ENCODE measurements around the gene PDE4D. TPM values are rescaled to one million over a fixed set of nuclear protein-coding genes. Genes with fewer than 3 reads are reported as not detected.

PDE4D gene
- total RNA-seq, 1 experiment from 2014 or later: 6.5 TPM

- ChIA-PET POLR2A (ENCODE audit: low non-redundant PET) (no interaction called here), CTCF (no interaction called here)
- BruUV-seq (replicated peaks): no TSS peak
- H3K4me3 ChIP-seq (ENCODE audit: low read depth, low read length, poor library complexity, severe bottlenecking): no peak overlapping the region
- no peaks in the 10 kb centered on the region for H3K36me3 ChIP-seq (ENCODE audit: insufficient read depth, low read length, poor library complexity, severe bottlenecking)
- H3K27ac ChIP-seq (ENCODE audit: low read depth, low read length, poor library complexity, severe bottlenecking): no peak overlapping the region
- DNase-seq (ENCODE audit: low spot score): peak; percentile 58
- H3K27me3 ChIP-seq (replicated peaks; ENCODE audit: insufficient read depth, low read depth, low read length, poor library complexity): peaks cover 16% of the 10 kb centered on the region
- no peaks in the 10 kb centered on the region for H3K9me3 ChIP-seq (ENCODE audit: low read depth, low read length, poor library complexity, severe bottlenecking)
- TF ChIP-seq EZH2 (IDR thresholded peaks at IDR 0.05; ENCODE audit: borderline replicate concordance, low read depth, low read length, poor library complexity, severe bottlenecking): no peak
- no peak for TF ChIP-seq CTCF (conservative IDR thresholded peaks at IDR 0.05; ENCODE audit: low read depth, low read length)
- H3K4me1 ChIP-seq (ENCODE audit: insufficient read depth, low read length, poor library complexity, severe bottlenecking): no peaks in the 10 kb centered on the region
- intact Hi-C loops (cut with micrococcal nuclease; ENCODE audit: unreplicated experiment): loop anchor here (5.0 kb wide), 3 partner anchors 297 to 927 kb away; no protein-coding TSS in a partner anchor
Observed at GRCh38 chr5:59798862-59799667, 94.5 kb downstream of the PDE4D start.

GRCh38 chr5:59795141-59795540 is 98.4 kb downstream of the PDE4D start:
- CTCF ChIA-PET: no interaction called here
- BruUV-seq (replicated peaks): no TSS peak

GRCh38 chr5:59792983-59793585 is 100.4 kb downstream of the PDE4D start:
- Histone ChIP-seq H3K27ac (ENCODE audit: low read depth, low read length, poor library complexity, severe bottlenecking) (no peak overlapping the region), H3K4me1 (ENCODE audit: insufficient read depth, low read length, poor library complexity, severe bottlenecking) (no peaks in the 10 kb centered on the region), H3K36me3 (ENCODE audit: insufficient read depth, low read length, poor library complexity, severe bottlenecking) (no peaks in the 10 kb centered on the region), H3K4me3 (ENCODE audit: low read depth, low read length, poor library complexity, severe bottlenecking) (no peak overlapping the region), H3K27me3 (replicated peaks; ENCODE audit: insufficient read depth, low read depth, low read length, poor library complexity) (peaks cover 49% of the 10 kb centered on the region), H3K9me3 (ENCODE audit: low read depth, low read length, poor library complexity, severe bottlenecking) (no peaks in the 10 kb centered on the region)
- intact Hi-C loops (cut with micrococcal nuclease; ENCODE audit: unreplicated experiment): no loop called here
- BruUV-seq (replicated peaks): no TSS peak
- POLR2A ChIA-PET (ENCODE audit: low non-redundant PET): no interaction called here
- no peak for TF ChIP-seq CTCF (conservative IDR thresholded peaks at IDR 0.05; ENCODE audit: low read depth, low read length)
- no peak for TF ChIP-seq EZH2 (IDR thresholded peaks at IDR 0.05; ENCODE audit: borderline replicate concordance, low read depth, low read length, poor library complexity, severe bottlenecking)
- CTCF ChIA-PET: interaction anchor here (1.0 kb wide), 1 partner anchor 120 kb away, joined by 3 read pairs; no protein-coding TSS in a partner anchor
- no peak for DNase-seq (ENCODE audit: low spot score)

More at GRCh38 chr5:59795141-59795540, 98.4 kb downstream of the PDE4D start:
- H3K27me3 ChIP-seq (replicated peaks; ENCODE audit: insufficient read depth, low read depth, low read length, poor library complexity): peaks cover 29% of the 10 kb centered on the region
- no peak overlapping the region for H3K27ac ChIP-seq (ENCODE audit: low read depth, low read length, poor library complexity, severe bottlenecking)
- H3K9me3 ChIP-seq (ENCODE audit: low read depth, low read length, poor library complexity, severe bottlenecking): no peaks in the 10 kb centered on the region
- intact Hi-C loops (cut with micrococcal nuclease; ENCODE audit: unreplicated experiment): loop anchor here (5.0 kb wide), 3 partner anchors 293 to 923 kb away; no protein-coding TSS in a partner anchor
- POLR2A ChIA-PET (ENCODE audit: low non-redundant PET): no interaction called here
- no peak overlapping the region for H3K4me3 ChIP-seq (ENCODE audit: low read depth, low read length, poor library complexity, severe bottlenecking)
- no peak for DNase-seq (ENCODE audit: low spot score)
- H3K4me1 ChIP-seq (ENCODE audit: insufficient read depth, low read length, poor library complexity, severe bottlenecking): no peaks in the 10 kb centered on the region
- no peak for TF ChIP-seq CTCF (conservative IDR thresholded peaks at IDR 0.05; ENCODE audit: low read depth, low read length)
- TF ChIP-seq EZH2 (IDR thresholded peaks at IDR 0.05; ENCODE audit: borderline replicate concordance, low read depth, low read length, poor library complexity, severe bottlenecking): no peak
- H3K36me3 ChIP-seq (ENCODE audit: insufficient read depth, low read length, poor library complexity, severe bottlenecking): no peaks in the 10 kb centered on the region
